ENCODE measurements around the gene SLC19A1. TPM values are rescaled to one million over a fixed set of nuclear protein-coding genes. Genes with fewer than 3 reads are reported as not detected.
"Not testable (repeated sequence)": the region's sequence is repeated elsewhere in the genome, so short reads cannot be mapped to it uniquely, and the experiment has no call there.

SLC19A1 gene
- polyA plus RNA-seq, 1 donor: 67.0 TPM

DNA sequence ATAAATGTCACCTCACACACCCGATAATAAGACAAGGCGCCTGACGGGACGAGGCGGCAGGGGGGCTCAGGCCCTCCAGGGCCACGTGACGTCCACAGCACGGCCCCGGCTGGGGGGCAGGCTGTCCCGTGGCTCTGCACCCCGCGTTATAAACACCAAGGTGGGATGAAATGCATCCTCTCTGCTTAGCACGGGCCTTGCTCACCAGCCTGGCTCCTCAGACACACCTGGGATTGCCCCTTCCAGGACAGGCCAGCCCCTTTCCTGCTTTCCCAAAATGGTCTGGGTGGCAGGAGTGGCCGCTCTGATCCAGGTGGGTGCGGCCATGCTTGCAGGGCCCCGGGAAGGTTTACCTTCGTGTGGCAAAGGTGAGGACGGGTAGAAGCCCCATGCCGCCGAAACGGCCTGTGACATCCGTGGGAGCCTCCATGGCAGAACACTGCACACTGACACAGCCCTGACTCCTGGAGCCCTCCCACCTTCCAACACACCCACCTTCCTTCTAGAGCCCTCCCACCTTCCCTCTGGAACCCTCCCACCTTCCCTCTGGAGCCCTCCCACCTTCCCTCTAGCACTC is 35.9 kb downstream of the SLC19A1 start:
- DNase-seq: no peak

DNA sequence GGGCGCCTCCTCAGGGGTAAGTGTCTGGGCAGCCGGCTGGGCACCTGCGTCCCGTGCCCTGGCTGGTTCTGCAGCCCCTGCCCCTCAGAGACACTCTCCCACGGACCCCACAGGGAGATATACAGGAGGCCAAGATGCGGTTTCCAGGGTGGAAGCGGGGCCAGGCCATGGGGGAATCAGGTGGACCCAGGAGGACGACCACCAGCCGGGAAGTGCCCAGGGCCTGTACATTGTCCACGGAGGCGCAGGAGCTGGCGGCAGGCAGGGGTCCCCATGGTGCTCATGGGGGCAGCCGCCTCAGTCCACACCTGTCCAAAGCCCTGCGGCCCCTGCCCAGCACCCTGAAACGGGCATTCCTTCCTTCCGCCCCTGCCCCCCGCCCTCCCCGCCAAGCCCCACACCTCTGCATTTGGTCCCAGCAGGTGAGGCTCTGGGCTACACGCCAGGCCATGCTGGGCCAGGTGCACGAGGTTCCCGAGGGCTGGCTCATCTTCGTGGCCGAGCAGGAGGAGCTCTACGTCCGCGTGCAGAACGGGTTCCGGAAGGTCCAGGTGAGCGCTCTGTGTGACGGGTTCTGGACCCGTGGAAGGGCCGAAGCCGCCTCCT is 36.7 kb downstream of the SLC19A1 start:
- DNase-seq: no peak

DNA sequence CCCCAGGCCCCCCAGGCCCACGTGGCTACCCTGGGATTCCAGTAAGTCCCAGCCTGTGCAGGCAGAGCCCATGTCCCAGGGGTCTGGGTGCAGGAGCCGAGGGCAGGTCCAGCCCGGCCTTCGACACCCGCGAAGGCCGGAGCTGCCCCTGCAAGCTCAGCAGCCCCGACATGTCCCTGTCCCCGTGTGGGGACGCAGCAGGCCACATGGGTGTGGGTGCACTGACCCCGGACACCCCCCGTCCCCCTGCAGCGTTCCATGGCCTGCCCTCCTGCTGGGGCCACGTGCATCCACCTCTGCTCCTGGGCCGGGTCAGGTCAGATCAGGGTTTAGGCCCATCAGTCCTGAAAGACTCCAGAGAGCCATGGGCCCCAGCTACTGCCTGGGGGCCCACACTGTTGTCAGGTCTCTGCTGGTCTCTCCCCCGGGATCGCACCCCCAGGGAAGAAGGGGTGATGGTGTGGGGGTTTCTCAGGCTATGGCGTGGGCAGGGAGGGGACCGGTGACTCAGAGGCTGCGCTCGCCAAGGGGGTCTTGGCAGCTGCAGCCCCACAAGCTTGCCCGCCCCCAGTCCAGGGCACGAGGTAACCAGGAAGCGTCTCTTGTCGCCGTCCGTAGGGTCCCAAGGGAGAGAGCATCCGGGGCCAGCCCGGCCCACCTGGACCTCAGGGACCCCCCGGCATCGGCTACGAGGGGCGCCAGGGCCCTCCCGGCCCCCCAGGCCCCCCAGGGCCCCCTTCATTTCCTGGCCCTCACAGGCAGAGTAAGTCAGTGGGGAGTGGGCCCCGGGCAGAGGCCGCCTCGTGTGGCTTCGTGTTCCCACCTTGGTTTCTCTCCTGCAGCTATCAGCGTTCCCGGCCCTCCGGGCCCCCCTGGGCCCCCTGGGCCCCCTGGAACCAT is 37.5 kb downstream of the SLC19A1 start:
- no peak for DNase-seq

DNA sequence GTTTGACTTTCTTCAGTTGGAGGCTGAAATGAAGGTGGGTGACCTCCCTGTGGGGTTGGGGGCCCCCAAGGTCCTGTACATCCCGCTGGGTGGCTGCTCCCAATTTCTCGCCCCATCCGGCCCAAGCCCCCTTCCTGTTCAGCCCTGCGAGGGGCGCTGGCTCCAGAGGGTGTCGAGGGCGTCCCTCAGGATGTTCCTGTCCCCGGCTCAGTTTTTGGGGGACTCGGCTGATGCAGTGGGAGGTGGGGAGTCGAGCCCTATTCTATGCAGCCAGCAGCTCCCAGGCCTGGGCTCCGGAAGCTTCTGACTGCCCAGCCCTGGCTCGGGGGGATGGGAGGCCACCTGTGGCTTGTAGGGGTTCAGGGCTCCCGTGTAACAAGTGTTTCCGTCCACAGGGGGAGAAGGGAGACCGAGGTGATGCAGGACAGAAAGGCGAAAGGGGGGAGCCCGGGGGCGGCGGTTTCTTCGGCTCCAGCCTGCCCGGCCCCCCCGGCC is 38.2 kb downstream of the SLC19A1 start:
- DNase-seq: no peak

DNA sequence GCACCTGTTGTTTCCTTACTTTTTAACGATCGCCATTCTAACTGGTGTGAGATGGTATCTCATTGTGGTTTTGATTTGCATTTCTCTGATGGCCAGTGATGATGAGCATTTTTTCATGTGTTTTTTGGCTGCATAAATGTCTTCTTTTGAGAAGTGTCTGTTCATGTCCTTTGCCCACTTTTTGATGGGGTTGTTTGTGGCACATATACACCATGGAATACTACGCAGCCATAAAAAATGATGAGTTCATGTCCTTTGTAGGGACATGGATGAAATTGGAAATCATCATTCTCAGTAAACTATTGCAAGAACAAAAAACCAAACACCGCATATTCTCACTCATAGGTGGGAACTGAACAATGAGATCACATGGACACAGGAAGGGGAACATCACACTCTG is 39.0 kb downstream of the SLC19A1 start:
- DNase-seq: not testable (repeated sequence)

DNA sequence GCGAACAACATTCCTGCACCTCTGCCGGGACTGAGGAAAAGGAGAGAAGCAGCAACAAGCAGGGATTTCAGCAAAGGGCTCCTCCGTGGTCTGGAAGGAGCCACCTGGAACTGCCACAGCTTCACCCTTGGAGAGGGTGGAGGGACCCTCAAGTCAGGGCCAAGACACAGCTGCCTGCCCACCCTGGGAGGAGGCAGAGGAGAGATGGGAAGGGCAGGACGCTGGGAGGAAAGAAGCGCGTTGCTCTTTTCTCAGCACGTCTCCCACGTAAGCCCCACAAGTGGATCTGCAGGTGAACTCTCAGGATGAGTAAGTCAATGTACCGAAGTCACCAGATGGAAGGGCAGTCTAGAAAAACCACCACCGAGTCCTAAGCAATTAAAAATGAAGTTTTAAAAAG is 39.6 kb downstream of the SLC19A1 start:
- DNase-seq: no peak

DNA sequence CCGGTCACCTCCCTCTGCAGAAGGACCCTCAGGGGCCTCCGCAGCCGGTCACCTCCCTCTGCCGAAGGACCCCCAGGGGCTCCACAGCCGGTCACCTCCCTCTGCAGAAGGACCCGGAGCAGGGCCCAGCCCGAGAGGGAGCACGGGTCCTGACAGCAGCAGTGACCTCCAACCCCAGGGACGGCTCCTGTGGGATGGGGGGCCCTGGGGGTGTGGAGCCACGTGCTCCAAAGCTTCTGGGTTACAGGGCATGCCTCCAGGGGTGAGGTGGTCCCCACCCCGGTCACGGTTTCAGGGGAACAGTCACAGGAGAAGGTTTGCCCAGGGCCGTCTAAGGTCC is 40.3 kb downstream of the SLC19A1 start:
- DNase-seq: no peak

DNA sequence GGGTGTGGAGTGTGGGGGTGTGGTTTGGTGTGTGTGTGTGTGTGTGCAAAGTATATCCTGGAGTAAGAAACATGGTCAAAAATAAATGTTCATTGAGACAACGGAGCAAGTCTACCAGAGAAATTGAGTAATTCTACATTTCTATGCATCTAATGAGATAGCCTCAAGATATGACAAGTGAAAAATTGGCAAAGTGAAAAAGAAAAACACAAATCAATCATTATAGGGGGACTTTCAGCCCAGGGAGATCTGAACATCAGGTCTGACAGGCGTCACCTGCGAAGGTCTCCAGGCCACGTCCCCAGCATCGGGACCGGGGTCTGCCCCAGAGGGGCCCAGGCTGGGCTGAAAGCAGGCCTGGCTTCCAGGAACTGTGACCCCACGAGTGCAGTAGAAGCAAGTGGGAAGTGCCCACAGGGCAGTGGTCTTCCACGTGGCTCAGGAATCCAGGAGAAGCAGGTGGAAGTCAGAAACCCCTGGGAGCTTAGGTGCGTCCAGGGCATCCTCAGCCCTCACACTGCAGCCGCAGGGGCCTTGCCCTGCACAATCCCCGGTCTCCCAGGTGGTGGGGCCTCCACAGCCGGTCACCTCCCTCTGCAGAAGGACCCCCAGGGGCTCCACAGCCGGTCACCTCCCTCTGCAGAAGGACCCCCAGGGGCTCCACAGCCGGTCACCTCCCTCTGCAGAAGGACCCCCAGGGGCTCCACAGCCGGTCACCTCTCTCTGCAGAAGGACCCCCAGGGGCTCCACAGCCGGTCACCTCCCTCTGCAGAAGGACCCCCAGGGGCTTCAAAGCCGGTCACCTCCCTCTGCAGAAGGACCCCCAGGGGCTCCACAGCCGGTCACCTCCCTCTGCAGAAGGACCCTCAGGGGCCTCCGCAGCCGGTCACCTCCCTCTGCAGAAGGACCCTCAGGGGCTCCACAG is 40.9 kb downstream of the SLC19A1 start:
- not testable (repeated sequence) for DNase-seq

DNA sequence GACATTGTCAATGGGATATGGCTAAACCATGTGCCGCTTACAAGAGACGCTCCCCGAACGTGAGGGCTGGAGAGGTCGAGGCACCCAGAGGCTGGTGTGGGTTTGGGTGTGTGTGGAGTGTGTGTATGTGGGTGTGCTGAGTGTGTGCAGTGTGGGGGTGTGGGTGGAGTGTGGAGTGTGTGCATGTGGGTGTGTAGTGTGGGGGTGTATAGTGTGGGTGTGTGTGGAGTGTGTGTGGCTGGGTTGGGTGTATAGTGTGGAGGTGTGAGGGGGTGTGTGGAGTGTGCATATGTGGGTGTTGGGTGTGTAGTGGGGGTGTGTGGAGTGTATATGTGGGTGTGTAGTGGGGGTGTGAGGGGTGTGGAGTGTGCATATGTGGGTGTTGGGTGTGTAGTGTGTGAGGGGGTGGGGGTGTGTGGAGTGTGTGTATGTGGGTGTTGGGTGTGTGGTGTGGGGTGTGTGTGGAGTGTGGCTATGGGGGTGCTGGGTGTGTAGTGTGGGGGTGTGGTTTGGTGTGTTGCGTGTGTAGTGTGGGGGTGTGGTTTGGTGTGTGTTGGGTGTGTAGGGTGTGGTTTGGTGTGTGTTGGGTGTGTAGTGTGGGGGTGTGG is 42.2 kb downstream of the SLC19A1 start:
- DNase-seq: no peak

DNA sequence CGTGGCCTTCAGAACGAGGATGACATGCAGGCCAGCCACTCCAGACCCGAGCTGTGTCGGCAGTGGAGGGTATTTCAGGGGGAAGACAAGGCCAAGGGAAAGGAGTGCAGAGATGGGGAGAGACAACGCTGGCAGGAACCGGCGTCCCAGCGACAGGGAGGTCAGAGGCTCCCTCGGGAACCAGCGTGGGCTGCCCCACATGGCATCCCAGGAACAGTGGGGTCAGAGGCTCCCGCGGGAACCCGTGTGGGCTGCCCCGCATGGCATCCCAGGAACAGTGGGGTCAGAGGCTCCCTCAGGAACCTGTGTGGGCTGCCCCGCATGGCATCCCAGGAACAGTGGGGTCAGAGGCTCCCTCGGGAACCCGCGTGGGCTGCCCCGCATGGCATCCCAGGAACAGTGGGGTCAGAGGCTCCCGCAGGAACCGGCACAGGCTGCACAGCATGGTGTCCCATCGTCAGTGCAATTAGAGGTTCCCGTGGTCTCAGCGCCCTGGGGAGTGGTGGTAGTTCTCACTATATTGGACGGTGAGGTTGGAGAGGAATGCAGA is 43.0 kb downstream of the SLC19A1 start:
- DNase-seq: no peak

DNA sequence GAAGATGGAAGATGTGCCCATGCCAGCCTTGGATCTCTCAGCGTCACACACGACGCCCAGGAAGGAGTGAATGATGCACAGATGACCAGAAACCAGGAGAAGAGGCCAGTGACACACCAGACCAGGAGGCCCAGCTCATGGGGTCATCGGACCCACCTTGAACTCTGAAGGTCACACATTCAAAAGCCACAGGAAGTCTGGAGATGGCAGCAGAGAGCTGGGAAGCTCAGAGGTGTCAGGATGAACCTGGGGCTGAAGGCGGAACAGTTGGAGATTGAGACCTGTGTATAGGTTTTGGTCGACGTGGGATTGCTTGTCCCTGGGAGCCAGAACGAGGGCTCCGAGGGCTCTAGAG is 43.6 kb downstream of the SLC19A1 start:
- DNase-seq: no peak

DNA sequence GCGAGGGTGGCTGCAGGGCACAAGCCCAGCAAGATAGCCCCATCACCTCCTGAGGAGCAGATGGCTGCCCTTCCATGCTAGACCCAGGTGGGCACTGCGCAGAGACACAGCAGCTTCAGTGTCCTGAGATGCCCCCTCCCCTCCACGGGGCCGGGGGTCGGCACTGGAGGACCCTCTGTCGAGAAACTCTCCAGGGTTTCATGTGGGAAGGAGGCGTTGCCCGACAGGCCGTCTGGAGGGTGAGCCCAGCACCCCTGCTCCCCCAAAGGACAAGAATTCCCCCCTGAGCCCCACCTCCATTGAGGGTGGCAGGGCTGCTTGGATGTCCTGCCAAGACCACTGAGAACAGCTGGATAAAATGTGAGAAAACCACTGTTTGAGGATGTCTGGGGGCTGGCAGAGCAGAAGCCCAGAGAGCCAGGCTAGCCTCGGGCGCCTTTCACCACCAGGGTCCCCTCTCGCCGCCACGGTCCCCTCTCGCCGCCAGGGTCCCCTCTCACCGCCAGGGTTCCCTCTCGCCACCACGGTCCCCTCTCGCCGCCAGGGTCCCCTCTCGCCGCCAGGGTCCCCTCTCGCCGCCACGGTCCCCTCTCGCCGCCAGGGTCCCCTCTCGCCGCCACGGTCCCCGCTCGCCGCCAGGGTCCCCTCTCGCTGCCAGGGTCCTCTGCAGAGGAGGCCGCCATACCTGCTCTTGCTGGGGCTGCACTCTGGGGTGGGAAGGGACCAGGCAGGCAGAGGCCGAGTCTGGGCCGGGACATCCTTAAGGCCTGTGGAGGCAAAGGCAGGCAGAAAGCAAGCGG is 44.2 kb downstream of the SLC19A1 start:
- no peak for DNase-seq

DNA sequence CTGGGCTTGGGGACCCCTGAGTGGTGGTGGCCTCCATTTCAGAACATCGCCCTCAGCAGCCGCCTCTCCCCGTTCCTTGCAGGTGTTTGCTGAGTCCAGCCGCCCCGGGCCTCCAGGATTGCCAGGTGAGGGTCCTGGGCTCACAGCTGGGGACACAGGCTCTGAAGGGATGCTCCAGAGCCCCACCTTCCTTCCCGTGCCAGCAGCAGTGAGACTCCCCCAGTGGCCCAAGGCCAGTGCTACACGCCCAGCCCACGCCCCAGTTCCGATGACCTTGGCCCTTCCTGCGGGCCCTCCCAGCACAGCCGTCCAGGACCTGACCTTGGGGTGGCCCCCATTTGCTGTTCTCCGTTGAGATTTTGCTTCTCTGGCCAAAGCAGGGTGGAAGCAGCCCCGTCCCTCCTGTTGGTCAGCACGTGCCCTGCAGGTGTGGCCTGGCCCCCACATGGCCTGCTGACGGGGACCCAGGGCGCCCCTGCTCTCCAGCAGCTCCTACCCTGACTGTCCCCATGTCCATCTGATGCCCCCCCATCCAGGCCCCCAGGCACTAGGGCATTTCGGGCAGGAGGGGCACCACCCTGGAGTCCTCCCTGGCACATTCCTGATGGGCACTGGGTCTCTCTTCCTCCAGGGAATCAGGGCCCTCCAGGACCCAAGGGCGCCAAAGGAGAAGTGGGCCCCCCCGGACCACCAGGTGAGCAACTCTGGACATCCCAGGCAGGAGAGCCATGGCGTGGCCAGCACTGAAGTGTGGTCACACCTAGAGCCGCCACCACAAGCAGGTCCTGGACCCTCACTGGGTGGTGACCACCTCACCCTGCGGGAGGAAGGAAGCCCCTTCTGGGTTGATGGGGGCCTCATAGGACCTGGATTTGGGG is 45.0 kb downstream of the SLC19A1 start:
- DNase-seq: no peak

DNA sequence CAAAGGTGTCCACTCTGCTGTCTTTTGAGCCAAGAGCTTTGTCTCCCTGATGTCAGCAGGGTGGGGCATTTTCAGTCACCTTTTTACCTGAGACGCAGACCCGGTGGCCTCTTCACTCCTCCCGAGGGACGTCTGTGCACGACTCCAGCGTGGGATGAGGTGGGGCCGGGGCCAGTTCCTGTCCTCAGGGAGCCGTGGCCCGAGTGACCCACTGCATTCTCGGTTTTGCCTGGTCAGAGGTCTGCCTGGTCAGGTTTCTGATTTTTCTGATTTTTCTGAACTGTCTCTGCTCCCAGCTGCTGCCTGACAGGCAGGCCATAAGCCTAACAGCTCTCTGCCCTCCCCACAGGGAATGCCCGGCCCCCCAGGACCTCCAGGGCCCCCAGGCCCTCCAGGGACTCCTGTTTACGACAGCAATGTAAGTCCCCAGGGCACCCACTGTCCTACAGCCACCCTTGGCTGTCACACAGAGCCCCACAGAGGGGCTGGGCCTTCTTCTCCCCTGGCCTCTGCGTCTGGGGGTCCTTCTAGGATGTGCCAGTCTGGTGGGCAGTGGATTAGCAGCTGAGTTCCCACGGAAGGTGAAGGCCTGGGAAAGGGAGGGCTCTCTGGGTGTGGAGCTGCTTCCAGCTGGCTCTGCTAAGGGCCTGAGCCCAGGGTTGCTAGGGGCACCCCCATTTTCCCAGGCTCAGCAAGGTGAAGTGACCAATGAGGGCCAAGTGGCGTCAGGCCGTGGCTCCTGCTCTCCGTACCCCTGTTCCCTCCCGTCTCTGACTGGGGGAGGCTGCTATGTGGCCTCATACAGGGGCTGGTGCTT is 45.9 kb downstream of the SLC19A1 start:
- no peak for DNase-seq

DNA sequence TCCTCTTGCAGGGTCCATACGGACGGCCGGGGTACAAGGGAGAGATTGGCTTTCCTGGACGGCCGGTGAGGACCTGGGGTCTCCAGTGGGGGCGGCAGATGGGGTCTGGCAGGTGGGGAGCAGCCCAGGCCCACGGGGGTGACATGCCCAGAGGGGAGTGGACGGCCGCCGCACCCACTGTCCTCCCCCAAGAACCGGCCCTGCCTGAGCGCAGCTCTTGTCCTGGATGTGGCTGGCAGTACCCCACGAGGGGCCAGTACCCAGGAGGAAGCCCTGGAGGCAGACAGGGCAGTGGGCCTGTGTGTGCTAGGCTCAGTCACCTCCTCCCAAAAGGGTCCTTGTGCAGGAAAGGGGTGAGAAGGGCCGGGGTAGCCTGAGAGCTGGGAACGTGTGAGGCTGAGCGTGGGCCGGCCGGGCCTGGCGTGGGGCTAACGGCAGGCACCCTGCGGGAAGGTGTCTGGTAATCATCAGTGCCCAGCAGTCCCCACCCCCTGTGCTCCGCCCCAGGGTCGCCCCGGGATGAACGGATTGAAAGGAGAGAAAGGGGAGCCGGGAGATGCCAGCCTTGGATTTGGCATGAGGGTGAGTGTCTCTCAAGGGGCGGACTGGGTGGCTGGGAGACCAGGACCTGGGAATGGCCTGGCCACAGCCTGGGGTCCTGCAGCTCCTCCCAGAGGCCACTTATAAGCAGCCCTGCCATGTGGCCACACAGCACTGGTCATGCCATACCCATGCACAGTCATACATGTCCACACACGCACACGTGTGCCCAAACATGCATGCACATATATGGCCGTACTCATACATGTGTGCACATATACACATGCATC is 47.2 kb downstream of the SLC19A1 start:
- DNase-seq: no peak

DNA sequence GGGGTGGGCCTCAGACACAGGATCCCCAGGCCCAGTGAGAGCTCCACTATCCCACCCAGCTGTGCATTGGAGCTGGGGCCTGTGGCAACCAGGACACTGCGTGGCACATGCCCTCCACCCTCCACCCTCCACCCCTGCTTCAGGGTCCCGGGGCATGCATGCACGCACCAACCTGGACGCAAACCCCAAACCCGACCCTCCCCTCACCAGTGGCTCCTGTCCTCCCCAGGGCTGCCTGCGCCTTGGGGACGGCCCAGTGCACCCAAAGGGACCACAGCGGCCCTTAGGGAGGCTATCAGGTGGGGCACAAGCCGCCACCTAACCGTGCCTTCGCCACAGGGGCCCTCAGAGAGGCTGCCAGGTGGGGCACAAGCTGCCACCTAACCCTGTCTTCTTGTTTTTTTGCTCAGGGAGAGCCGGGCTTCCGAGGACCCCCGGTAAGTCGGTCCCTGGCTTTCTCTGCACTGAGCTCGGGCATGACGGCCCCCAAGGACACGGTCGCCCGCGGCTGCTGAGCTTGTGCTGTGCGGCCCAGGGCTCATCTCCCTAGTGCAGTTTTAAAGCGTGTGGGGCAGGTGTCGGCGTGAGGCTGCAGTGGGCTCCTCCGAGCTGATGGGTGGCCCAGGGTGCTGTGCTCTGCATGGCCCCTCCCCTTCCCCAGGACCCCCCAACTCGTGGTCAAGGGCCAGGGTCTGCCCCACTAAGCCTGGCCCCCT is 47.9 kb downstream of the SLC19A1 start:
- no peak for DNase-seq

DNA sequence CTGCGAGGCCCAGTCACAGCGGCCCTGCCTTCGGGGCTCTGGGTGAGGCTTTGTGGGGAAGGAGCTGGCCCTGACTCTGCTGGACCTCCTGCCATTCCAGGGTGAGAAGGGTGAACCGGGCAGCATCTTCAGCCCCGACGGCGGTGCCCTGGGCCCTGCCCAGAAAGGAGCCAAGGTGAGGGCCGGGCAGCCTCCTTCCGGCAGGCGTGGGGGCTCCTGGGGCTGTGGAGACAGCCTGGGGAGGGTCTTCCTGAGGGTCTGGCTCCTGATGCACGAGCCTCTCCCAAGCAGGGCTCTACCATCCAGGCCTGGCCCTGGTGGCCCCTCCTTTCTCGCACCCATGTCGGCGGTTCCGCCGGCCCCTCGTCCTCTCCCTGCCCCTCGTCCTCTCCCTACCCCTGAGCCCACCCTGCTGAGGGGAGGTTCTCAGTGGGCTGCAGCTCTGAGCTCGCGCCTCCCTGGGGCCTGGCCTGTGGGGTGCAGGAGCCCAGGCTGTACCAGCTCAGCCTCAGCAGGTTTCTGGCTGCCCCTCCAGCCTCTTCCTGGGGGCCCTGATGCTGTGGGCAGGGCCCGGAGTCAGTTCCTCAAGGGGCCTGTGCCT is 48.7 kb downstream of the SLC19A1 start:
- no peak for DNase-seq

All from left kidney (tissue), 2 donors.